Measurements from ENCODE around the gene GNAT1. TPM values are rescaled to one million over a fixed set of nuclear protein-coding genes. Genes with fewer than 3 reads are reported as not detected.

The GNAT1 gene
- total and polyA plus RNA-seq, 8 donors, result not detected

GRCh38 chr3:50165910-50166538 lies 25.4 kb upstream of the GNAT1 start:
- 78% methylated on average over 15 of the region's 15 CpGs for WGBS, 2 donors
- no peak for TF ChIP-seq CTCF (IDR thresholded peaks at IDR 0.05)
- Histone ChIP-seq H3K4me3 (no peak overlapping the region), H3K36me3 (no peaks in the 10 kb centered on the region), H3K27ac (no peak overlapping the region), H3K9me3 (no peaks in the 10 kb centered on the region), H3K4me1 (peaks cover 0 to 8% (median under 1%) of the 10 kb centered on the region in 3 donors), H3K27me3 (no peaks in the 10 kb centered on the region)
- ATAC-seq, result no peak
- intact Hi-C loops (cut with DNase I), result no loop called here
- no peak for FAIRE-seq
- DNase-seq, result peak in 1 of 6 donors; percentile 30

DNA sequence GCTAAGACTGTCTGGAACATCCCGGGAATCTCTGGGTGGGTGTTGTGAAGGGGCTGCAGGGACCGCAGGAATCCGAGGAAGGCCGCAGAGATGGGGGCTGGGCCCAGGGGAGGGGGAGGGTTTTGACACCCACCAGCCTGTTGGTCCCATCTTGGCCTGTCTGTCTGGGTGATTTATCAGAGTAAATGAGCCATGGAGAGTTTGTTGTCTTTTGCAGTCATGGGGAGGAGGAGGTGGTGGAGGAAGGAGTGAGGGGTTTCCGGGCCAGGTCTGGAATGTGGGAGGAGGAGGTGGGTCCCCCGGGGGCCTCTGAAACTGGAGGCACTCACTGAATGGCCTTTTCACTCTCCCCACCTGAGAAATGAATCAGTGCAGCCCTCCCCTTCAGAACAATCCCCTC lies 24.8 kb upstream of the GNAT1 start:
- intact Hi-C loops (cut with DNase I), result no loop called here
- H3K9me3 ChIP-seq, result no peaks in the 10 kb centered on the region
- H3K36me3 ChIP-seq, result no peaks in the 10 kb centered on the region
- H3K27ac ChIP-seq, result no peak overlapping the region
- FAIRE-seq (no peak), DNase-seq (no peak), ATAC-seq (no peak)
- H3K27me3 ChIP-seq, result no peaks in the 10 kb centered on the region
- no peak overlapping the region for H3K4me3 ChIP-seq
- WGBS, 2 donors, result 71 to 76% methylated on average over 6 of the region's 6 CpGs
- no peak for TF ChIP-seq CTCF (IDR thresholded peaks at IDR 0.05)
- H3K4me1 ChIP-seq, result peaks cover 5 to 14% (median 6%) of the 10 kb centered on the region in 3 donors

- H3K36me3 ChIP-seq, result no peaks in the 10 kb centered on the region
- H3K9me3 ChIP-seq, result no peaks in the 10 kb centered on the region
- no peak overlapping the region for H3K27ac ChIP-seq
- H3K27me3 ChIP-seq, result no peaks in the 10 kb centered on the region
- intact Hi-C loops (cut with DNase I), result no loop called here
- TF ChIP-seq CTCF (IDR thresholded peaks at IDR 0.05), result no peak
- no peak overlapping the region for H3K4me3 ChIP-seq
- ATAC-seq, result no peak
- FAIRE-seq, result no peak
- DNase-seq, result peak in 1 of 6 donors; percentile 41
- H3K4me1 ChIP-seq, result peaks cover 9 to 20% (median 10%) of the 10 kb centered on the region in 3 donors
- WGBS, 2 donors, result 71 to 81% methylated on average over 16 of the region's 16 CpGs
Observed at GRCh38 chr3:50167069-50167840, 24.2 kb upstream of the GNAT1 start.

- intact Hi-C loops (cut with DNase I), result no loop called here
- H3K9me3 ChIP-seq, result no peaks in the 10 kb centered on the region
- DNase-seq (no peak), FAIRE-seq (no peak), ATAC-seq (no peak)
- 94 to 95% methylated on average over 7 of the region's 7 CpGs for WGBS, 2 donors
- H3K27ac ChIP-seq, result no peak overlapping the region
- no peaks in the 10 kb centered on the region for H3K36me3 ChIP-seq
- H3K4me3 ChIP-seq, result no peak overlapping the region
- no peak for TF ChIP-seq CTCF (IDR thresholded peaks at IDR 0.05)
- H3K27me3 ChIP-seq, result no peaks in the 10 kb centered on the region
- H3K4me1 ChIP-seq, result peaks cover 9 to 22% (median 10%) of the 10 kb centered on the region in 3 donors
Observed at GRCh38 chr3:50167841-50168209, 23.6 kb upstream of the GNAT1 start.

DNA sequence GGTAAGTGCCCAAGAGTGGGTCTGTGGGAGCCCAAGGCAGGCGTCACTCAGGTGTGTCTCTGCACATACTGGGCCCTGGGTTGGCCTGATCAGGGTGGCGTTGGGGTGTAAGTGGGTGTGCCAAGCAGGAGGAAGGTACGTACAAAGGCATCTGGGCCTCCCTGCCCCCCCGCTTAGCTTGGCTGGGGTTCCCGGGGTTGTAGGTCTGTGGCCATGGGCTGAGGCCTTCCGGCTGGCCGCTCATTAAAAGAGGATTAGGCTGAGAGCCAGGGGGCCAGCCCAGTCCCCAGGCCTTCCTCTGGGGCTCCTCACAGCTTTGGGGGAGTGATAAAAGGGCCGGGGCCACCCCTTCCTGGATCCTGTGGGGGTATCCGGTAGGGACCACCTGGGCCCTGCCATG lies 23.0 kb upstream of the GNAT1 start:
- FAIRE-seq, result no peak
- ATAC-seq, result no peak
- TF ChIP-seq CTCF (IDR thresholded peaks at IDR 0.05), result no peak
- peaks cover 9 to 22% (median 10%) of the 10 kb centered on the region in 3 donors for H3K4me1 ChIP-seq
- DNase-seq, result peak in 1 of 6 donors; percentile 60
- 75 to 80% methylated on average over 9 of the region's 9 CpGs for WGBS, 2 donors
- no peaks in the 10 kb centered on the region for H3K9me3 ChIP-seq
- no peaks in the 10 kb centered on the region for H3K36me3 ChIP-seq
- no peak overlapping the region for H3K4me3 ChIP-seq
- H3K27me3 ChIP-seq, result no peaks in the 10 kb centered on the region
- H3K27ac ChIP-seq, result no peak overlapping the region
- intact Hi-C loops (cut with DNase I), result no loop called here

All from pancreas (tissue), 10 donors.